K562 (cell line): ENCODE data around the gene EPHX1. TPM values are rescaled to one million over a fixed set of nuclear protein-coding genes. Genes with fewer than 3 reads are reported as not detected.

Experiments used
- BMI1 ChIP-seq: fragments of 150-350 bp; IDR thresholded peaks from 2 replicates; pipeline ENCODE4 v1.6.1; 2014; ENCODE audit warnings: low read length
- CSDE1 ChIP-seq, 2 experiments: fragments of 450-650 bp; IDR thresholded peaks; 2 replicates each; pipeline ENCODE4 v1.6.1; 2016; ENCODE audit warnings: mild to moderate bottlenecking in 1 of 2
- E2F3 ChIP-seq: fragments of 250-450 bp; sonication (Bioruptor Pico); IDR thresholded peaks from 2 replicates; pipeline ENCODE4 v1.4.0; 2020; ENCODE audit warnings: mild to moderate bottlenecking
- HDAC8 ChIP-seq: fragments of 450-650 bp; IDR thresholded peaks from 2 replicates; pipeline ENCODE4 v1.6.1; 2016; ENCODE audit warnings: mild to moderate bottlenecking, missing genetic modification characterization, moderate library complexity, missing compliant biosample characterization
- JUN ChIP-seq, 2 experiments: sonication (generic) in 1 of 2; formaldehyde crosslinking in 1 of 2; IDR thresholded peaks; 2 replicates each; pipeline versions ENCODE4 v1.6.1 to v1.8.0; 2012 to 2022; ENCODE audit warnings: borderline replicate concordance in 2 of 2, mild to moderate bottlenecking in 2 of 2, improper control_type of control experiment in 1 of 2, low read depth in 1 of 2, low read length in 1 of 2, missing genetic modification reagents in 1 of 2
- MBD2 ChIP-seq: sonication (generic); IDR thresholded peaks from 2 replicates; pipeline ENCODE4 v1.6.1; 2016; ENCODE audit warnings: low read depth, borderline replicate concordance
- MEIS2 ChIP-seq: fragments of 450-650 bp; IDR thresholded peaks from 2 replicates; pipeline ENCODE4 v1.6.1; 2014; ENCODE audit warnings: mild to moderate bottlenecking; ENCODE audit not compliant: partially characterized antibody
- NELFE ChIP-seq: IDR thresholded peaks from 2 replicates; pipeline ENCODE4 v1.6.1; 2011; ENCODE audit warnings: mild to moderate bottlenecking; ENCODE audit not compliant: insufficient read depth, insufficient read length
- RAD51 ChIP-seq: fragments of 450-650 bp; IDR thresholded peaks from 2 replicates; pipeline ENCODE4 v1.7.1; 2016; ENCODE audit warnings: low read depth, mild to moderate bottlenecking, borderline replicate concordance
- RBM15 ChIP-seq: fragments of 200-400 bp; formaldehyde crosslinking; IDR thresholded peaks from 2 replicates; pipeline ENCODE4 v1.6.1; 2018; ENCODE audit warnings: mild to moderate bottlenecking, low read length, moderate library complexity; ENCODE audit not compliant: insufficient read depth
- SMC3 ChIP-seq: conservative IDR thresholded peaks from 2 replicates; pipeline ENCODE4 v1.6.1; 2011; ENCODE audit warnings: low read depth, low read length, improper control_type of control experiment; ENCODE audit not compliant: insufficient read depth
- ZBTB11 ChIP-seq, 3 experiments: fragments of 200-800 bp in 1 of 3; fragments of 250-450 bp in 1 of 3; fragments of 450-650 bp in 1 of 3; sonication (Bioruptor Pico) in 1 of 3; sonication (Bioruptor generic) in 1 of 3; formaldehyde crosslinking in 1 of 3; IDR thresholded peaks; 2 replicates each; pipeline versions ENCODE4 v1.6.1 to v1.8.0; 2016 to 2022; ENCODE audit warnings: mild to moderate bottlenecking in 2 of 3, missing genetic modification characterization in 2 of 3, missing compliant biosample characterization in 1 of 3, moderate library complexity in 1 of 3
- ZC3H11A ChIP-seq: IDR thresholded peaks from 2 replicates; pipeline ENCODE4 v1.6.1; 2012; ENCODE audit warnings: low read depth, low read length, improper control_type of control experiment
- ZNF408 ChIP-seq: fragments of 250-450 bp; sonication (Bioruptor Pico); IDR thresholded peaks from 2 replicates; pipeline ENCODE4 v1.4.0; 2020; ENCODE audit warnings: low read depth, mild to moderate bottlenecking, moderate library complexity
- ZNF639 ChIP-seq, 2 experiments: fragments of 200-800 bp in 1 of 2; sonication (Bioruptor generic) in 1 of 2; sonication (generic) in 1 of 2; formaldehyde crosslinking in 1 of 2; IDR thresholded peaks in 1 of 2; conservative IDR thresholded peaks in 1 of 2; 2 replicates each; pipeline versions ENCODE4 v1.5.0 to v1.6.1; 2016 to 2020; ENCODE audit warnings: missing compliant biosample characterization in 1 of 2, missing genetic modification characterization in 1 of 2, missing genetic modification reagents in 1 of 2
- polyA plus RNA-seq, 8 experiments: library from polyadenylated mRNA; depleted of rRNA in 4 of 8; stranded (reverse) in 5 of 8; unstranded in 3 of 8; fragments of >200 nt; fragmentation: Nextera tagmentation in 2 of 8; fragmentation: Illumina TruSeq in 1 of 8; extraction: Ambion mirVana in 2 of 8; extraction: Trizol in 1 of 8; gene quantifications; 2 replicates each; pipeline versions ENCODE4 v1.2.1 to v1.2.3, GENCODE V29; 2011 to 2014; ENCODE audit warnings: inconsistent platforms in 1 of 8, missing spikeins in 1 of 8
- total RNA-seq, 7 experiments: library from RNA; depleted of rRNA in 6 of 7; stranded (reverse); fragments of >200 nt in 6 of 7; fragmentation: Illumina TruSeq in 2 of 7; extraction: Trizol in 2 of 7; gene quantifications; 2 replicates each; pipeline versions ENCODE4 v1.2.1 to v1.2.3, GENCODE V29; 2011 to 2021; ENCODE audit warnings: low replicate concordance in 1 of 7
- TF ChIP-seq, protein P1 (sequence below): sonication (generic); formaldehyde crosslinking; IDR thresholded peaks from 2 replicates; pipeline ENCODE4 v1.8.1; 2023; ENCODE audit warnings: mild to moderate bottlenecking, missing genetic modification reagents
- TF ChIP-seq, protein P2 (sequence below): fragments of 450-650 bp; IDR thresholded peaks from 2 replicates; pipeline ENCODE4 v1.6.1; 2014; ENCODE audit warnings: low read depth, mild to moderate bottlenecking, moderate library complexity, borderline replicate concordance

EPHX1 gene
- total and polyA plus RNA-seq, 9 of the 15 experiments (the other 6 are each of a cell fraction or from before 2014, with no cell fraction given): 0.21 to 27.0 (median 6.7) TPM

- TF ChIP-seq ZBTB11 (CRISPR knock-in tag; IDR thresholded peaks at IDR 0.05) (0 out of 6 replicates have a peak, but pooled peaks of 1 of the 3 experiments have one; percentile 18), HDAC8 (tag) (no peak), CSDE1 (IDR thresholded peaks at IDR 0.05) (no peak), BMI1 (no peak), ZNF408 (CRISPR knock-in tag) (no peak), RBM15 (no peak), MBD2 (no peak), NELFE (no peak), MEIS2 (peak; percentile 27), SMC3 (no peak), RAD51 (no peak), ZNF639 (CRISPR knock-in tag; conservative IDR thresholded peaks at IDR 0.05 in 1 of 2, IDR thresholded peaks at IDR 0.05 in 1 of 2) (no peak), ZC3H11A (no peak), JUN (IDR thresholded peaks at IDR 0.05; ENCODE audit: borderline replicate concordance, low read depth, low read length) (no peak), JUN (CRISPR knock-in tag; IDR thresholded peaks at IDR 0.05; ENCODE audit: borderline replicate concordance) (no peak), E2F3 (CRISPR knock-in tag) (no peak)
- TF ChIP-seq, protein P1, sequence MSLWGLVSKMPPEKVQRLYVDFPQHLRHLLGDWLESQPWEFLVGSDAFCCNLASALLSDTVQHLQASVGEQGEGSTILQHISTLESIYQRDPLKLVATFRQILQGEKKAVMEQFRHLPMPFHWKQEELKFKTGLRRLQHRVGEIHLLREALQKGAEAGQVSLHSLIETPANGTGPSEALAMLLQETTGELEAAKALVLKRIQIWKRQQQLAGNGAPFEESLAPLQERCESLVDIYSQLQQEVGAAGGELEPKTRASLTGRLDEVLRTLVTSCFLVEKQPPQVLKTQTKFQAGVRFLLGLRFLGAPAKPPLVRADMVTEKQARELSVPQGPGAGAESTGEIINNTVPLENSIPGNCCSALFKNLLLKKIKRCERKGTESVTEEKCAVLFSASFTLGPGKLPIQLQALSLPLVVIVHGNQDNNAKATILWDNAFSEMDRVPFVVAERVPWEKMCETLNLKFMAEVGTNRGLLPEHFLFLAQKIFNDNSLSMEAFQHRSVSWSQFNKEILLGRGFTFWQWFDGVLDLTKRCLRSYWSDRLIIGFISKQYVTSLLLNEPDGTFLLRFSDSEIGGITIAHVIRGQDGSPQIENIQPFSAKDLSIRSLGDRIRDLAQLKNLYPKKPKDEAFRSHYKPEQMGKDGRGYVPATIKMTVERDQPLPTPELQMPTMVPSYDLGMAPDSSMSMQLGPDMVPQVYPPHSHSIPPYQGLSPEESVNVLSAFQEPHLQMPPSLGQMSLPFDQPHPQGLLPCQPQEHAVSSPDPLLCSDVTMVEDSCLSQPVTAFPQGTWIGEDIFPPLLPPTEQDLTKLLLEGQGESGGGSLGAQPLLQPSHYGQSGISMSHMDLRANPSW: 0 out of 2 replicates have a peak, but pooled peaks have one; percentile 35
- TF ChIP-seq, protein P2, sequence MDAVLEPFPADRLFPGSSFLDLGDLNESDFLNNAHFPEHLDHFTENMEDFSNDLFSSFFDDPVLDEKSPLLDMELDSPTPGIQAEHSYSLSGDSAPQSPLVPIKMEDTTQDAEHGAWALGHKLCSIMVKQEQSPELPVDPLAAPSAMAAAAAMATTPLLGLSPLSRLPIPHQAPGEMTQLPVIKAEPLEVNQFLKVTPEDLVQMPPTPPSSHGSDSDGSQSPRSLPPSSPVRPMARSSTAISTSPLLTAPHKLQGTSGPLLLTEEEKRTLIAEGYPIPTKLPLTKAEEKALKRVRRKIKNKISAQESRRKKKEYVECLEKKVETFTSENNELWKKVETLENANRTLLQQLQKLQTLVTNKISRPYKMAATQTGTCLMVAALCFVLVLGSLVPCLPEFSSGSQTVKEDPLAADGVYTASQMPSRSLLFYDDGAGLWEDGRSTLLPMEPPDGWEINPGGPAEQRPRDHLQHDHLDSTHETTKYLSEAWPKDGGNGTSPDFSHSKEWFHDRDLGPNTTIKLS: no peak; the same call in 1 of the 2 replicates
Observed at GRCh38 chr1:225809842-225810578, at the start of gene EPHX1 (continued).
